Measurements from ENCODE around the gene FKBP9.

GRCh38 chr7:33050535-33051318, 93.5 kb downstream of the FKBP9 start:
- TF ChIP-seq, protein P1, sequence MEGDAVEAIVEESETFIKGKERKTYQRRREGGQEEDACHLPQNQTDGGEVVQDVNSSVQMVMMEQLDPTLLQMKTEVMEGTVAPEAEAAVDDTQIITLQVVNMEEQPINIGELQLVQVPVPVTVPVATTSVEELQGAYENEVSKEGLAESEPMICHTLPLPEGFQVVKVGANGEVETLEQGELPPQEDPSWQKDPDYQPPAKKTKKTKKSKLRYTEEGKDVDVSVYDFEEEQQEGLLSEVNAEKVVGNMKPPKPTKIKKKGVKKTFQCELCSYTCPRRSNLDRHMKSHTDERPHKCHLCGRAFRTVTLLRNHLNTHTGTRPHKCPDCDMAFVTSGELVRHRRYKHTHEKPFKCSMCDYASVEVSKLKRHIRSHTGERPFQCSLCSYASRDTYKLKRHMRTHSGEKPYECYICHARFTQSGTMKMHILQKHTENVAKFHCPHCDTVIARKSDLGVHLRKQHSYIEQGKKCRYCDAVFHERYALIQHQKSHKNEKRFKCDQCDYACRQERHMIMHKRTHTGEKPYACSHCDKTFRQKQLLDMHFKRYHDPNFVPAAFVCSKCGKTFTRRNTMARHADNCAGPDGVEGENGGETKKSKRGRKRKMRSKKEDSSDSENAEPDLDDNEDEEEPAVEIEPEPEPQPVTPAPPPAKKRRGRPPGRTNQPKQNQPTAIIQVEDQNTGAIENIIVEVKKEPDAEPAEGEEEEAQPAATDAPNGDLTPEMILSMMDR (IDR thresholded peaks at IDR 0.05), result peak in 5 of 6 experiments; percentile 56 to 78 (median 62)
- no peak for TF ChIP-seq POLR2A (IDR thresholded peaks at IDR 0.05)
